ENCODE data around the gene SF3B6. TPM values are rescaled to one million over a fixed set of nuclear protein-coding genes. Genes with fewer than 3 reads are reported as not detected.

The SF3B6 gene
- total and polyA plus RNA-seq, 9 of the 15 experiments (the other 6 are each of a cell fraction or from before 2014, with no cell fraction given): 146 to 591 (median 295) TPM

GRCh38 chr2:24046930-24047702 lies 29.0 kb downstream of the SF3B6 start, which contains the start of gene WDCP (continued):
- TF ChIP-seq USF1 (CRISPR knock-in tag; IDR thresholded peaks at IDR 0.05) (no peak), CHCHD3 (CRISPR knock-in tag; IDR thresholded peaks at IDR 0.05) (no peak), NR0B1 (IDR thresholded peaks at IDR 0.05; ENCODE audit: partially characterized antibody) (no peak), TAF15 (IDR thresholded peaks at IDR 0.05; ENCODE audit: low read depth, low read length) (no peak), ZFP1 (CRISPR knock-in tag; IDR thresholded peaks at IDR 0.05) (no peak), TRIM24 (IDR thresholded peaks at IDR 0.05) (peak; percentile 22 to 37; a peak in 1 of 4 replicates), CAMTA2 (CRISPR knock-in tag; conservative IDR thresholded peaks at IDR 0.05) (no peak), FOXJ3 (CRISPR knock-in tag; IDR thresholded peaks at IDR 0.05) (no peak), GABPA (tag; conservative IDR thresholded peaks at IDR 0.05; ENCODE audit: low read depth) (peak; percentile 93), YY1 (IDR thresholded peaks at IDR 0.05; ENCODE audit: borderline replicate concordance in 1 of 3, control insufficient read depth in 1 of 3, extremely low read depth in 1 of 3, insufficient read depth in 3 of 3, insufficient read length in 1 of 3, insufficient replicate concordance in 2 of 3, low read depth in 1 of 3, low read length in 2 of 3) (peak in 1 of 3 experiments; percentile 21), RBM39 (optimal IDR thresholded peaks at IDR 0.05; ENCODE audit: low read depth, low read length) (no peak), JUND (IDR thresholded peaks at IDR 0.05; ENCODE audit: borderline replicate concordance, low read depth, low read length) (no peak), JUND (tag; IDR thresholded peaks at IDR 0.05; ENCODE audit: borderline replicate concordance, low read depth, low read length) (no peak), CHD2 (IDR thresholded peaks at IDR 0.05; ENCODE audit: low read depth, low read length) (peak; percentile 81), ZNF561 (CRISPR knock-in tag; conservative IDR thresholded peaks at IDR 0.05) (no peak), LCOR (CRISPR knock-in tag; IDR thresholded peaks at IDR 0.05) (no peak), ZNF124 (CRISPR knock-in tag; IDR thresholded peaks at IDR 0.05) (no peak), ARID4B (CRISPR knock-in tag; IDR thresholded peaks at IDR 0.05) (peak; percentile 61; the same call in 1 of the 2 replicates), LEF1 (IDR thresholded peaks at IDR 0.05) (no peak), XRCC4 (IDR thresholded peaks at IDR 0.05; ENCODE audit: extremely low read depth, insufficient read depth, insufficient read length) (no peak), ZNF232 (CRISPR knock-in tag; IDR thresholded peaks at IDR 0.05) (no peak), RFX1 (IDR thresholded peaks at IDR 0.05) (no peak), RBFOX2 (IDR thresholded peaks at IDR 0.05; ENCODE audit: low read depth, low read length) (peak; percentile 94), XRCC3 (IDR thresholded peaks at IDR 0.05) (no peak)

All from K562 (cell line).